Activated T-cell treated with anti-CD3 and anti-CD28 coated beads for 48 hours (primary cell): ENCODE data around the gene BPIFB6.

ENCODE experiments used
- DNase-seq: peaks from one replicate; pipeline ENCODE4 v3.0.0-alpha.2; 2020; ENCODE audit warnings: low read depth

The BPIFB6 gene

GRCh38 chr20:33016581-33017109, 14.8 kb upstream of the BPIFB6 start:
- DNase-seq = no peak

DNA sequence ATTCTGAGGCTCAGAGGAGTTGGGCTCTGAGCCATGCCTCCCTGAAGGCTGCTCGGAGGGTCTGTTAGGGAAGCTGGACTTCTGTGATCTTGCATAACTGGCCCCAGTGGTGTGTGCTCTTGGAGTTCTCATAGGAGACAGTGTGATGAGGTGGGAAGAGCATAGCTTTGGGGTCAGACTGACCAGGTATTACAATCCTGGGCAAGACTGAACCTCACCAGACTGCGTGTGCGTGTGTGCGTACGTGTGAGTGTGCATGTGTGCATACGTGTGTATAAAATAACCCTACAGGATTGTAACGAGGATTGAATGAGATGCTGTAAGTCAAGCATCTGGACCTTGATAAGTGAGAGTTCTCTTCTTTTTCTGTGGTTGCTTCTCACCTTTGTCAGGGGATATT, 13.9 kb upstream of the BPIFB6 start:
- no peak for DNase-seq

DNA sequence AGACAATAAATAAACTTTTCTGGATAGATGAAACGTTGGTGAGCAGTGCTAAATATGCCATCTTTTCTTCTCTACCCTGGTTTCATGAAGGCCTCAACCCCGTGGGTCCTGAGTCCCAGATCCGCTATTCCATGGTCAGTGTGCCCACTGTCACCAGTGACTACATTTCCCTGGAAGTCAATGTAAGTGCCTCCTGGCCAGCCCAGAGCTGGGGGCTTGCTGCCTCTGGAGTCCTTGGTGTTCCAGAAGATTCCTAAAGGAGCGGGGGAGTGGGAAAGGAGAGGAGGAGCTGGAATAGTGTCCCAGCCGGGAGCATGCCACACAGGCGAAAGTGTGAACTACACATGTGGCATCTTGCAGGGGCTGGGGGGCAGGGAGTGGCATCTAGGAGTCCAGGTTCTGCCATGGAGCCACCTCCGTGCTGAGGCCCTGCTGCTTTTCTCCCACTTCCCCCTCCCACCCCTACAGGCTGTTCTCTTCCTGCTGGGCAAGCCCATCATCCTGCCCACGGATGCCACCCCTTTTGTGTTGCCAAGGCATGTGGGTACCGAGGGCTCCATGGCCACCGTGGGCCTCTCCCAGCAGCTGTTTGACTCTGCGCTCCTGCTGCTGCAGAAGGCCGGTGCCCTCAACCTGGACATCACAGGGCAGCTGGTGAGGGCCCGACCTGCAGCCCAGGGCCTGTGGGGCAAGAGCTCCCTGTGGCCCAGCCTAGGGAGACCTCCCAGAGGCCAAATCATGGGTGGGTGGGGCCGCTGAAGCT, 13.1 kb upstream of the BPIFB6 start:
- DNase-seq = no peak

DNA sequence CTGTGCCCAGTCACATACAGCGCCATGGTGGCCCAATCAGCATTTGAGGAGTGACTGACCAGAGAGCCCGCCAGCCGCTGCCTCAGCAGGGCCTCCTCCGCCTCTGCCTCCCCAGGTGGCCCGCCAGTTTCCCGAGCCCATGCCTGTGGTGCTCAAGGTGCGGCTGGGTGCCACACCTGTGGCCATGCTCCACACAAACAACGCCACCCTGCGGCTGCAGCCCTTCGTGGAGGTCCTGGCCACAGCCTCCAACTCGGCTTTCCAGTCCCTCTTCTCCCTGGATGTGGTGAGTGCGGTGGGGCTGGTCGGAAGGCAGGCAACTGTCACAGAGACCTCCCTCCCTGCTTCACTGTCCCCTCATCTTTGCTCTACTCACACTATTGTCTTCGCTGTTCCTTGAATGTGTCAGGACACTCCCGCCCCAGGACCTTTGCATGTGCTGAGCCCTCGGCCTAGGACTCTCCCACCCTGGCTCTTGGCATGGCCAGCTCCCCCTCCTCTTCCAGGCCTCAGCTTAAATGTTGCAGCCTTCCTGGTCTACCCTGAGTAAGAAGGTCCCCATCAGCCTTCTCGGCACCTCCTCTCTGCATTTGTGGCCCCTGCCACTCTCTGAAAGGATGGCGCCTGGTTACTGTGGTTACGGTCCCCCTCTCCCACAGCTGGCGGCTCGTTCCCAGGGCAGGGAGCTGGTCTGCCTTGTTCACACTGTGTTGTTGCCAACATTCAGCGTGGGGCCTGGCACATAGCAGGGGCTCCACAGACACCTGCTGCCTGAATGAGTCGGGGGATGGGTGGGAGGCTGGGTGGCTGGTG, 11.8 kb upstream of the BPIFB6 start:
- DNase-seq = no peak

- DNase-seq = no peak
Measured at GRCh38 chr20:33020278-33021161, 10.9 kb upstream of the BPIFB6 start.

DNA sequence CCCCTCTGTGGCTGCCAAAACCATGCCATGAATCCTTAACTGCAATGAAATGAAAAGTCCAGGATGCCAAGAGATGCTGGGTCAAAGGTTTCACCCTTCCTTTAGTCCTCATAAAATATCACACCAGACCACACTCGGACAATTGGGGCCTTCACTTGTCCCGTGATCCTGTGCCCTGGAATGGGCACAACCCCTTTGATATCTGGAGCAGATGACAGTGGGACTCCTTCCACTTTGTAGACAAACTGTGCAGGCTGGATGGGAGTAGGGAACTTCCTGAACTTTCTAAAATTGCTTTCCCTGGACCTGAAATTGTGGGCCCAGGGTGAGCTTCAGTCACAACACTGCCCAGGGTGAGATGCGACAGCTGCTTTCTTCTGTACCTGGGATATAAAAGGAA, 9.6 kb upstream of the BPIFB6 start:
- no peak for DNase-seq

DNA sequence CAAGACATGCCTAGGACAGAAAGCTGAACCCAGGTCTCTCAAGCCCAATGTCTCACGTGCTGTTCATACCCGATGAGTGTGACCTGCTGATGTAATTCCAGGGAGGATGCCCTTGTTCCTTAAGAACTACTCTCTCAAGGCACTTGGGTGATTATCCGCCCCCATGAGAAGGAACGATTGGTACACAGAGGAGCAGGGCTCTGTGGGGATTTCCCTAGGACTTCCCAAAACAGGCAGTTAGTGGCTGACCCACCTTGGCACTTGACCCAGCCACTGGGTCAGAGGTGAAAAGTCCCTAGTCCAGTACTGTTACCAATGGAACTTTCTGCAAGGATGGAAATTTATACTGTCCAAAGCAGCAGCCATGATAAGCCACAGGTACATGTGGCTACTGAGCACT, 9.2 kb upstream of the BPIFB6 start:
- no peak for DNase-seq

DNA sequence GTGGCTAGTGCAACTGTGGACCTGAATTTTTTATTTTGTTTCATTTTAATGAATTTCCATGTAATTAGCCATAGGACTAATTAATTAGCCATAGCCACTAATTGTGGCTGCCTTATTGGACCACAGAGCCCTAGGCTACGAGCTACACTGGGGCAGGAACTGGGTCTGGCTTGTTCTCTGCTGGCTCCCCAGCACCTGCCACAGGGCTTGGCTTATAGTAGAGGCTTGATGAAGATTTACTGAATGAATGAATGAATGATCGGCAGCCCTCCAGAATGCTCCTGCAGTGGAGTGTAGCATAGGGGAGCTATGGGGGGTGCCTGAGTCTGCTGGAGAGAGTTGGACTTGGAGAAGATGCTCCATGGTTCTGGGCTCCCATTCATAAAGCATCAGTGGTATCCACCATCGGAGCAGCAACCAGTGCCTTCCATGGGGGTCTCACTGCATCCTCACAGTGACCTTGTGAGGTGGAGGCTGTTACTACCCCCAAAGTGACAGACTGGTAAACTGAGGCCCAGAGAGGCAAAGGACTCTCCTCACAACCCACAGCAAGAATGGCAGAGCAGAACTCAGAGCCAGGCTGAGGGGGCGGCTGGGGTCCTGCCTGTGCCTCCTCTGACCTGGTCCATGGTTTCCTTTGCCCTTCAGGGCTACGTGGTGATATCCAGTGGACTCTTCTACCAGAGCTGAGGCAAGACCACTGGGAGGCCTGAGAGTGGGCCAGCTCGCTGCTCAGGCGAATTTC, 8.6 kb upstream of the BPIFB6 start:
- no peak for DNase-seq

GRCh38 chr20:33023439-33024242, 7.8 kb upstream of the BPIFB6 start:
- DNase-seq = no peak

DNA sequence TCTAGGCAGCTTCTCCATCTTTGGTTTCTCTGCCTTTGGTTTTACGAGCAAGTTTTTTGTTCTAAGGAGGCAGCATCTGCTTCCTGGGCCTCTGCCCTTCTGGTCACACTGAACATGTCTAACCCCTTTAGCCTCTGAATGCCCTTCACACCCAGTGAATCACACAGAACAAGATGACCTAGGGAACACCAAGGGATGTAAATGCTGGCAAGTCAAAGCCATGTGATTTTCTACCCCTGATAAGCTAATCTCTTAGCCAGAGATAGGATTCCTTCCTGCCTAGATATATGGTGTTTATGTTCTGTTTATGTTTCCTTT, 7.2 kb upstream of the BPIFB6 start:
- DNase-seq = no peak

DNA sequence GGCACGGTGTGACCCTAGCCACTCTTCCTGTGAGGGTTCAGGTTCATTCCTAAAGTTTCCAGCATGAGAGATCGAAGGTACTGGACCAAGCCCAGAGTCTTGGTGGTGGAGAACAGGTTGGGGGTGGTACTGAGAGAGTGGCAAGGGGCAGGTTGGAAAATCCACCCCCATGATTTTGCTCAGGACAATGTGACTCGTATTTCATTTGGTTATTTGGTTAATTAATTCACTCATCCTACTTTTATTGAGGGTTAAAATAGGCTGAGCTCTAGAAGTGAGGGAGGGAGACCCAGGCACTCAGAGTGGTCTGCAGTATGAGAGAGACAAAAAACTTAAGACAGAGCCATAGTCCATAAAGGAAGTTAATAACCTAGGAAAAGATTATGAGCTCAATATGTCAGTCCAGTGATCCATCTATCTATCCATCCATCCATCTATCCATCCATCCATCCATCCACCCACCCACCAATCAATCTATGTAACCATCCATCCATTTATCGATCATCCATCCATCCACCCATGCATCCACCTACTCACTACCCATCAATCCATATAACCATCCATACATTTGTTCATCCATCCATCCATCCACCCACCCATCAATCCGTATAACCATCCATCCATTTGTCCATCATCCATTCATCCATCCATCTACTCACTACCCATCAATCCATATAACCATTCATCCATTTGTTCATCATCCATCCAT, 6.7 kb upstream of the BPIFB6 start:
- DNase-seq = no peak

DNA sequence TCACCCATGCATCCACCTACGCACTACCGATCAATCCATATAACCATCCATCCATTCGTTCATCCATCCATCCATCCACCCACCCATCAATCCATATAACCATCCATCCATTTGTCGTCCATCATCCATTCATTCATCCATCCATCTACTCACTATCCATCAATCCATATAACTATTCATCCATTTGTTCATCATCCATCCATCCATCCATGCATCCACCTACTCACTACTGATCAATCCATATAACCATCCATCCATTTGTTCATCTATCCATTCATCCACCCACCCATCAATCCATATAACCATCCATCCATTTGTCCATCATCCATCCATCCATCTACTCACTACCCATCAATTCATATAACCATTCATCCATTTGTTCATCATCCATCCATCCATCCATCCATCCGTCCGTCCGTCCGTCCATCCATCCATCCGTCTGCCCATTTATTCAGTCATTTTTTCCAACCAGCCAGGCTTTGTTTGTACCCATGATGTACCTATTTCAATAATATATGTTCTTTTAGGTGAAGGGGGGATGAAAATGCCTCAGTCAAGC, 6.1 kb upstream of the BPIFB6 start:
- DNase-seq = no peak

- no peak for DNase-seq
Measured at GRCh38 chr20:33026072-33026778, 5.2 kb upstream of the BPIFB6 start.

DNA sequence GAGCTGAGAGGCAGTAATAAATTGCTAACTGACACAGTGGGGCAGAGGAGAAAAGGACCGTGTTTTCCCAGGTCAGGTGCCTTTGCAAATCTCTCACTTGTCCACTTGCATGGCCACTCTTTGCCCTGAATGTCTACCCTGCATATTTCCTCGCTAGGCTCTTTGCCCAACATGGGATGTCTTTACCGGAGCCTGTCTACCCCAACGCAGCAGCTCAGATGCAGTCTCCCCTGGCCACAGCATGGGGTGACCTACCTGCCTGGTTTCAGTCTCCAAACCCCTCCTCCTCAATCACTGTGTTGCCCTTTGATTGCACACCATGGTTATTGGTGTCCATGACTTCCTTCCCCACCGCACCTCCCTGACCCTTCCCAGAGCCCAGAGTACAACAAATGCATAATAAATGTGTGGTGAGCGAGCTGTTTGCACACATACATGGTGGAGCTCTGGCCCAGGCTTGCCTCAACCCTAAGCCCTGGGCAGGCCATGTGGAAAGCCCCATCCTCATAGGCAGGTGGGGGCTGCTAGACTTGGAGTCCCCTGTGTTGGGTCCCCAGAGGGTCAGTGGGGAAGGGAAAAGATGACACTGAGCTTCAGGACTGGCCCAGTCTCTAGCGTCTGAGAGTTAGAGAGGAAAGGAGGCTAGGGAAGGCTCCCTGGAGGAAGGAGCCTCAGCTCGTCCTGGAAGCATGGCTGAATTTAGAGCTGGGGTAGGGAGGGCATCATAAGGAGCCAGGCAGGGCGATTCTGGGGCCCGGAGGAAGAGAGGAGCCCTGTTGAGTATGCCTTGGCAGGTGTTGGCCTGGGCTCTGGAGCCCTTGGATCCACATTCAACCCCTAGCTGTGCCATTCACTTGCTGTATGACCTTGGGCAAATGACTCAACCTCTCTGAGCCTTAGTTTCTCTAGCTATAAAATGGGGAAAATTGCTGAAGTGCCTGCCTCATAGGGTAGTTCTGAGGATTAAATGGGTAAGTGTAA, 4.4 kb upstream of the BPIFB6 start:
- no peak for DNase-seq

DNA sequence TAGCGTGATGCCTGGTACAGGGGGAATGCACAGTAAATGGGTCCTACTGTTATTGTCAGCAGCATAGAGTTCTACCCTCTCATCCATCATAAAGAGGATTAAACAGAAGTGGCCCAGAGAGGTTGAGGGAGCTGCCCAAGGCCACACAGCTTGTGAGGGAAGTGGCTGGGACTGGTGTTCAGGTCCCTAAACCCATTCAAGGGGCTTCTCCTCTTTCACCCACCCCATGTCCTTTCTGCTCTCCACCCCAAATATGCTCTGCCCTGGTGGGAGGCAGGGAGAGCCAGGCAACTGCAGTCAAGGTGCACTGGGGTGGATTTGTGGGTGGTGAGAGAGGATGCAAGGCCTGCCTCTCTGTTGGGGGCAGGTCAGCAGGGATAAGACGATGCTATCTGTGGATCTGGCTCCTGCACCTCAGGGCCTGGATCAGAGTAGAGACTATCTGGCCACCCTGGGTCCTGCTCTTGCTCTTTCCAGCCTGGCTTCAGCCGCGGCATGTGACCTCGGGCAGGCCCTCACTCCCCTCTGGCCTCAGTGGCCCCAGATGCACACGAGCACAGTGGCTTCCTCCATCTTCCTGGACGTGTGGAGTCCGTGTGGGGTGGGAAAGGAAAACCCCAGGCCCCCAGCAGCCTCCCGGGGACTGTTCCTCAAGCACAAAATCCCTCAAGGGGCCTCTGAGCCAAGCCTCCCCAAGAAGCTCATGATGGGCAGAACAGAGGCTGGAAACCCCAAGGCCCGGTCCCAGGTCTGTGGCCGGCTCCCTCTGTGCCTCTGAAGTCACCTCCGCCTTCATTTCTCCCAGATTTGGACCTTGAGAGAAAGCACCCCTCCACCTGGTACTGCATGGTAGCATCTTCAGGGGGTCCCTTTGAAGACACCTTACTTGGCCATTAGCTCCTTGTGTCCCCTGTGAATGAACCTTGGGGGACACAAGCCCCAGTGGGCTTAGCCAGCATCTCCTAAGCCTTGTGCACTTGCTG, 3.4 kb upstream of the BPIFB6 start:
- no peak for DNase-seq

DNA sequence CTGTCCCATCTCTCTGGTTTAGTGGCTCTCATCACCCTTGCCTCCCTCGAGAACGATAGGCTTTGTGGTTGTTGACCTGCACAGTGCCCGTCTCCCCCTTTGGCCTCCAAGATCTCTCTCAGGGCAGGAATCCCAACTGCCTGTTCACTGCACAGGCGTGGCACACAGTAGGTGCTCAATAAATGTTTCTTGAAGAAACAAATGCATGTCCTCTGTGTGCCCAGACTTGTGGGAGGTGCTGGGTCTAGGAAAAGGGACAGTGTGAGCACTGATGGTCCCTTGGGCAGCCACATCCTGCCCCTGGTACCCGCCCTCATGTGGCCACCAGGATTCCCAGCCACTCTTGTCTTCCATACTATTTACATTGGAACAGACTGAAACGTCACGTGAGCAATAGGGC, 2.6 kb upstream of the BPIFB6 start:
- no peak for DNase-seq

DNA sequence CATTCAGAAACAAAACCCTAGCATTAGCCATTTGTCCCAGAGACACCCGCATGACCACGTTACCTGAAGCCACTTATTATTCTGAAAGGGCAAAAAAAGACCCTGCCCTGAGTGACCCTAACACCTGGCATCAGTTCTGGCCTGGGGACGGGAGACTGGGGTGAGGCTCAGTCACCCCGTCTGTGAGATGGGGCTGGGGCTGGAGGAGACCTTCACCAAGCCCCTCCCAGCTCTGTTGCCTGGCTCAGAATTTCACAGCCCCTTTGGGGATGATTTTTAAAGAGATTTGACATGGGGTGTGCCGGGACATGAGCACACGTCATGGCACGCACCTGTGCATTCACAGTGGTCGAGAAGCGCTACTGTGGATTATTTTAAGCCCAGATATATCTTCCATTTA, 1.4 kb upstream of the BPIFB6 start:
- no peak for DNase-seq
